Endothelial cell of umbilical vein (primary cell): ENCODE measurements around the gene PEX19.

Experiments used
- CTCF ChIP-seq, 2 donors: IDR thresholded peaks; 1 replicate in 1 of 2; 2 replicates in 1 of 2; pipeline ENCODE4 v1.5.1; 2011; ENCODE audit warnings: low read length in 2 of 2, mild to moderate bottlenecking in 2 of 2, moderate library complexity in 2 of 2, control low read depth in 1 of 2, inconsistent platforms in 1 of 2, low read depth in 1 of 2; ENCODE audit not compliant: insufficient read depth in 1 of 2; ENCODE audit errors: extremely low read depth in 1 of 2
- EZH2 ChIP-seq: IDR thresholded peaks from 2 replicates; pipeline ENCODE4 v1.6.1; 2012; ENCODE audit warnings: borderline replicate concordance, low read depth, mild to moderate bottlenecking, moderate library complexity, low read length, inconsistent platforms; ENCODE audit not compliant: severe bottlenecking
- FOS ChIP-seq: IDR thresholded peaks from 2 replicates; pipeline ENCODE4 v1.6.1; 2011; ENCODE audit warnings: mild to moderate bottlenecking, low read length, moderate library complexity, borderline replicate concordance; ENCODE audit not compliant: insufficient read depth
- POLR2A ChIP-seq: IDR thresholded peaks from 2 replicates; pipeline ENCODE4 v1.6.1; 2012; ENCODE audit warnings: low read depth, mild to moderate bottlenecking, control low read depth, low read length
- POLR2AphosphoS5 ChIP-seq: IDR thresholded peaks from 2 replicates; pipeline ENCODE4 v1.6.1; 2012; ENCODE audit warnings: low read depth, mild to moderate bottlenecking, control low read depth, low read length, moderate library complexity; ENCODE audit not compliant: insufficient read depth

GRCh38 chr1:160251011-160251410, 33.9 kb downstream of the PEX19 start:
- no peak for TF ChIP-seq CTCF (IDR thresholded peaks at IDR 0.05; ENCODE audit: extremely low read depth in 1 of 2, insufficient read depth in 1 of 2, low read depth in 1 of 2, low read length in 2 of 2)
- no peak for TF ChIP-seq POLR2AphosphoS5
- TF ChIP-seq POLR2A = no peak
- no peak for TF ChIP-seq FOS
- TF ChIP-seq EZH2 = no peak
